HG03159 (cell line): Measurements from ENCODE around the gene PIKFYVE.
"Not testable (repeated sequence)": the region's sequence is repeated elsewhere in the genome, so short reads cannot be mapped to it uniquely, and the experiment has no call there.

Experiments
- ATAC-seq: cut with Tn5 transposase; IDR thresholded peaks from one replicate; pipeline ENCODE4 v1.9.1; 2021; ENCODE audit warnings: mild to moderate bottlenecking, moderate library complexity; ENCODE audit not compliant: unreplicated experiment

PIKFYVE gene, protein sequence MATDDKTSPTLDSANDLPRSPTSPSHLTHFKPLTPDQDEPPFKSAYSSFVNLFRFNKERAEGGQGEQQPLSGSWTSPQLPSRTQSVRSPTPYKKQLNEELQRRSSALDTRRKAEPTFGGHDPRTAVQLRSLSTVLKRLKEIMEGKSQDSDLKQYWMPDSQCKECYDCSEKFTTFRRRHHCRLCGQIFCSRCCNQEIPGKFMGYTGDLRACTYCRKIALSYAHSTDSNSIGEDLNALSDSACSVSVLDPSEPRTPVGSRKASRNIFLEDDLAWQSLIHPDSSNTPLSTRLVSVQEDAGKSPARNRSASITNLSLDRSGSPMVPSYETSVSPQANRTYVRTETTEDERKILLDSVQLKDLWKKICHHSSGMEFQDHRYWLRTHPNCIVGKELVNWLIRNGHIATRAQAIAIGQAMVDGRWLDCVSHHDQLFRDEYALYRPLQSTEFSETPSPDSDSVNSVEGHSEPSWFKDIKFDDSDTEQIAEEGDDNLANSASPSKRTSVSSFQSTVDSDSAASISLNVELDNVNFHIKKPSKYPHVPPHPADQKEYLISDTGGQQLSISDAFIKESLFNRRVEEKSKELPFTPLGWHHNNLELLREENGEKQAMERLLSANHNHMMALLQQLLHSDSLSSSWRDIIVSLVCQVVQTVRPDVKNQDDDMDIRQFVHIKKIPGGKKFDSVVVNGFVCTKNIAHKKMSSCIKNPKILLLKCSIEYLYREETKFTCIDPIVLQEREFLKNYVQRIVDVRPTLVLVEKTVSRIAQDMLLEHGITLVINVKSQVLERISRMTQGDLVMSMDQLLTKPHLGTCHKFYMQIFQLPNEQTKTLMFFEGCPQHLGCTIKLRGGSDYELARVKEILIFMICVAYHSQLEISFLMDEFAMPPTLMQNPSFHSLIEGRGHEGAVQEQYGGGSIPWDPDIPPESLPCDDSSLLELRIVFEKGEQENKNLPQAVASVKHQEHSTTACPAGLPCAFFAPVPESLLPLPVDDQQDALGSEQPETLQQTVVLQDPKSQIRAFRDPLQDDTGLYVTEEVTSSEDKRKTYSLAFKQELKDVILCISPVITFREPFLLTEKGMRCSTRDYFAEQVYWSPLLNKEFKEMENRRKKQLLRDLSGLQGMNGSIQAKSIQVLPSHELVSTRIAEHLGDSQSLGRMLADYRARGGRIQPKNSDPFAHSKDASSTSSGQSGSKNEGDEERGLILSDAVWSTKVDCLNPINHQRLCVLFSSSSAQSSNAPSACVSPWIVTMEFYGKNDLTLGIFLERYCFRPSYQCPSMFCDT (N-terminal part only)

DNA sequence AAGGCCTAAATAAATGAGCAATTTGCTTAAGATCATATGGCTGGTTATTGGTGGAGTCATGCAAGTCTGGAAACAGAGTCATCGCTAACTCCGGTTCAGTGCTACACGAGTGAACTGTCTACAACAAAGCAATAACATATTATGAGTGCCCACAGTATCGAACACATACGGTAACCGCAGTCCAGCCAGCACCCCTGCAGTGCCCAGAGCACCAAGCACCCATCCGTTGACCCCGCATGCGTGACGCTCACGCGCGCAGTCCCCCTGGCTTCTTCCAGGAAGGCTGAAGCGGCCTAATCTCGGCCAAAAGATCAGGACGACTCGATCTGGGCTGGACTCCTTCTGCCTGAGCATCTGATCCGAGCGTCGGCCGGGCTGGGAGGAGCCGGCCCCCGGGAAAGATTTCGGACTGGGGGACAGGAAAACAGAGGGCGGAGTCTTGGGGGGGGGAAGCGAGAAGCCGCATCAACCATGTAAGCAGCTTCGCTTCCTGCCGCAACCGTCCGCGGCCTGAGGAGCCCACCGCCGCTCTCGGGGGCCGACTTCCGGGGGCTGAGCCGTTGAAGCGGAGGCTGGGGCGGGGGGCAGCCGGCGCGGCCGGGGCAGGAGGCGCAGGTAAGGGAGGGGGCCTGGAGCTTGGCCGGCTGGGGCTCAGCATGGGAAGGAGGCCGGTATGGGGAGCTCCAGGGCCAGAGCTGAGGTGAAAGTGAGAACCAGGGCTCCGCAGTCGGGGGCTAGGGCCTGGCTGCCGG, at the start of gene PIKFYVE:
Gene PIKFYVE, plus strand, starts transcription at position 455 of the 752 bp plus-strand sequence. CDS start 5,265 bp downstream, outside the sequence.
- ATAC-seq: peak; percentile 80

DNA sequence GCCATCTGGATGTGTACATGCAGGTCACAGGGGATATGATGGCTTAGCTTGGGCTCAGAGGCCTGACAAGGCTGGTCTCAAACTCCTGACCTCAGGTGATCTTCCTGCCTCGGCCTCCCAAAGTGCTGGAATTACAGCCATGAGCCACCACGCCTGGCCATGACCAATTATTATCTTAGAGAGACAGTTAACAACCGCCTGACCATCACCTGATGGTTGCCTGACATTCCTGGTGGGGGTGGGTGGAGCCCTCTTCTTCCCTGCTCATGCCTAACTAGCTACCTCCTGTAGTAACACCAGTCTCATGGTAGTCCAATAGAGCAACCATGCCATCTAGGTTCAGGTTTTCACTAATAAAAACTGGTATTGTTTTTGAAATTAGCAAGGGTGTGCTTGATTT, 44.2 kb upstream of the PIKFYVE start:
- ATAC-seq: not testable (repeated sequence)

DNA sequence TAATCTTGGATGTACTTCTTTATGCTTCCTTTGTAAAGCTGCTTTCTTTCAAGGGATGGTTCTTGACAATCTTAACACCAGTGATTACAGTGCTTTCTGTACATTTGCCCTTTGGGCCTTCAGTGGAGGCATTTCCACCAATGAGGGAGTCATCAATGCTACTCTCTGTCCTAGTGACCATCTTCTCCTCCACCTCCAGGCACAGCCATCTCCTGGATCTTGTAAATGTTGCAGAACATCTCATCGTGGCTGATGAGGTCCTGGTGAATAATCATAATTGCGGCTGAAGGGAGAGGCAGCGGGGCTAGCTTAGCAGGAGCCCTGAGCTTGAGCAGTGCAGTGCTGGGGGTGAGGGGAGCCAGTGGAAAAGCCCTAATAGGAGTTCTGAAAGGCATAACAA, 43.7 kb upstream of the PIKFYVE start:
- ATAC-seq: no peak

DNA sequence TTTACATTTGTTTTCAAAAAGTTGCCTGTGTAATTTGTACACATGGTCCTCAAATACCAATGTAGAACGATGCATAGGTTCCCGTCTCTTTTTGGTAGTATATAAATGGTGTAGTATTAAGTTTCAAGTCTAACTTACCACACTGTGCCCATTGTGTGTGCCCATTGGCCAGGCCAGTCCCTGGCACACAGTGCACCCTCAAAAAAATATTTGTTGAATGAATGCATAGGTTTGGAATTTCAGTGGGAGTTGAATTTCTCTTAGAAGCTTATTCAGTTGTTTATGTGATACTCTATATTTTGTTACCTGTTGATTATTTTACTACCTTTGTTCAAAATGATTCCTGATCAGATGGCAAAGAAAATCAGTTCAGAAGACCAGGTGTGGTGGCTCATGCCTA, 41.3 kb upstream of the PIKFYVE start:
- no peak for ATAC-seq

DNA sequence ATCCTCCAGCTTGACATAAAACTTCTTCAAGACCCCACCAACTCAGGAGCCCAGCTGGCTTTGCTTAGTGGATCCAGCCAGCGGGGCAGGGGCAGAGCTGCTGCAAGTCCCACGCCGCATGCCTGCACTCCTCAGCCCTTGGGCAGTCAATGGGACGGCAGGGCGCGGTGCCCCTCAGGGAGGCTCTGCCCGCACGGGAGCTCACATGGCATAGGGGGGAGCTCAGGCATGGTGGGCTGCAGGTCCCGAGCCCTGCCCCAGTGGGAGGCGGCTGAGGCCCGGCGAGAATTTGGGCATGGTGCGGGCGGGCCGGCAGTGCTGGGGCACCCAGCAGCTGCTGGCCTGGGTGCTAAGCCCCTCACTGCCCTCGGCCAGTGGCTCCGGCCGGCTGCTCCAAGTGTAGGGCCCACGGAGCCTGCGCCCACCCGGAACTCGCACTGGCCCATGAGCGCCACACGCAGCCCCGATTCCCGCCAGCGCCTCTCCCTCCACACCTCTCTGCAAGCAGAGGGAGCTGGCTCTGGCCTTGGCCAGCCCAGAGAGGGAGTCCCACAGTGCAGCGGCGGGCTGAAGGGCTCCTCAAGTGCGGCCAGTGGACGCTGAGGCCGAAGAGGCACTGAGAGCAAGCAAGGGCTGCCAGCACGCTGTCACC, 38.3 kb upstream of the PIKFYVE start:
- ATAC-seq: no peak

DNA sequence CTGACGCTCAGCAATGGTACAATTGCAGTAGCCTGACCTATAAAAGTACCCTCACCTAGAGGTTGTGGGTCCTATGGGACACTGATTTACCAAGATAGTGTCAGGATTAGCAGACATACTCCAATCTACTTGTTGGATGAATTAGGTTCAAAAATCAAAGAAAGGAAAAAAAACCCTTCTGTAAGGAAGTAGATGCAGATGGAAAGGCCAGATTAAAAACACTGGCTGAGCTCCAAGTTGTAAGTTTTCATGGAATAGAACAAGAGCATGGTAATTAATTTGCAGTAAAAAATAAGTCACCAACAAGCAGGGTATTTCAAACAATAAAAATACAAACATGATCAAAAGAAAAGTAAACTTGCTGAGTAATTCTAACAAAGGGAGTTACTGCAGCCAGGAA, 37.6 kb upstream of the PIKFYVE start:
- ATAC-seq: no peak

DNA sequence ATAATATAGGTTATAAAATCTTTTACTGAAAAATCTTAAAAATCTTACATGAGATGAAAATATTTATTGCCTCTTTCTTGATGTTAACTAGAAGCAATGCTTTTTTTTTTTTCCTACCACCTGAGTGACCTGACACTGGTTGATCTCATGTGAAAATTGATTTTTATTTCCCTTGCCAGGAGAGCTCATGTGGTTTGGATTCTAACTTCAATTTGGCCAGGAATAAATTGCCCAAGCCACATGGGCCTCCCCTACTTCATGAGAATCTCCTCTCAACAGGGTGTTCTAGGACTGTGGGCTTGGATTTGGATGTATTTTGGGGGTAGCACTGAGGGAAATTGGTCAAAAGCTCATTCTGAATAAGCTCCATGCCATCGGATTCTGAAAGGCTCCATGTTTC, 31.3 kb upstream of the PIKFYVE start:
- no peak for ATAC-seq

DNA sequence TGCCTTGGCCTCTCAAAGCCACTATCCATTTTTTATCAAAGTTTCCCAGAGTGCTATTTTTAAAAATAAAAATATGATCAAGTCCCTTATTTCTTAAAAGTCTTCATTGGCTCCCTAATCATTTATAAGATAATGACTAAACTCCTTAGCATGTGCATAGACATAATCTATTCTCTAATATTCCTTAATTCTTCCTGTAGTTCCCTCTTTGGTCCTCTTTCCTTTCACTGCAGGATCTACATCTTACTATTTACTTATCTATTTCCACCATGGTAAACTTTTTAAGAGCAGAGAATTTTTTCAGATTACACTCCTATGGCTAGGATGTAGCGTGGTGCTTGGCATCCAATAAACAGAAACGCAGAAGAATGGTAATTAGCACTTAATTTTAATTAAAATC, 30.2 kb upstream of the PIKFYVE start:
- no peak for ATAC-seq

DNA sequence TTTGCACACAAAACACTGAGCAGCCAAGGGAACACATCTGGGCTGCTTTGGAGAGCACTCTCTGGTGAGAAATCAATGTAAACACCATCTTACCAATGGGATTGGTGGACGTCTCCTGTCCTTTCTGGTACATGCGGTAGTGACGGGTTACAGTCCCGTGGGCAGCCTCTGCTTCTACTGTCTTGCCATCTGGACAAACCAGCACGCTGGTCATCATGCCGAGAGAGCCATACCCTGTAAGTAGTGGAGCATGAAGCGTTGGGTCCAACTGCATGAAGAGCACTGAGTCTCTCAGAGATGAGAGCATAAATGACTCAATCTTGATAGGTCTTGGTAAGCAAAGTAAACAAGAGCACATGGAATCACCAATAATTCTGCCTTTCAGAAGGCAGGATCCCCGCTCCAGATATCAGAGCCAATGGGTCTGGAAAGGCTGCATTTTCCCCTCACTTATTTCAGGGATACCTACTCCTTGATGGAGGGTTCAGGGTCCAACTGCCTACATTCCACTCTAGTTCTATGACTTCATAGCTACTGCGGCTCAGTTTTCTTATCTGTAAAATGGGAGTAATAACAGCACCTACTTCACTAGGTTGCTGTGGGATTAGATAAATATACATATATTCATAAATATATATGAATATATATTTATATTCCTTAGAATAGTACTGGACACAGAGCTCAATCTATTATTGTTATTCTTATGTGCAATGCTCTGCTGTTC, 26.1 kb upstream of the PIKFYVE start:
- no peak for ATAC-seq

DNA sequence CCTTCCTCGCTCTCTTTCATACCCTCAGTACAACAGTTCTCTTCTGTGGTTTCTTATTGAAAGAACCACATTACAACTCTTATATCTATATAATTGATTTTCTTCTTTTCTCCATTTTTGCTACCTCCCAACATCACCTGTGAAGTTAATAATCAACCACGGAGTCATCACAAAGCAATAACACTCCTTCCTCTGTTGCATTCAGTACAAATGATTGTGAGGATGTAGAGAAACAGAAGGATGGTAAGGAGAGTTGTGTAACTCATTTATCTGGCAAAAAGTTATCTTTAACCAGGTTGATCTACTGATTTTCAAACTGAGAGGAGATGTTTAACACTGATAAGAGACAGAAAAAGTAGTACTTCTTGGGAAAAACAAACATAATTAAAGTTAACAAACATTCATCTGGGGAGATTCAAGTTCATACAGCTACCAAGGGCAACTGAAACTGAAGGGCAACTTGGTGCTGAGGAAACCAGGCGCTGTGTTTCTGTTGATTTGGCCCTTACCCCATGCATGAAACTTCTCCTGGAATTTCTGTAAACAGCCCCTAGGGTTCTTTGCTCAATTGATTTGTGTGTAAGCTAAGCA, 25.3 kb upstream of the PIKFYVE start:
- ATAC-seq: no peak

DNA sequence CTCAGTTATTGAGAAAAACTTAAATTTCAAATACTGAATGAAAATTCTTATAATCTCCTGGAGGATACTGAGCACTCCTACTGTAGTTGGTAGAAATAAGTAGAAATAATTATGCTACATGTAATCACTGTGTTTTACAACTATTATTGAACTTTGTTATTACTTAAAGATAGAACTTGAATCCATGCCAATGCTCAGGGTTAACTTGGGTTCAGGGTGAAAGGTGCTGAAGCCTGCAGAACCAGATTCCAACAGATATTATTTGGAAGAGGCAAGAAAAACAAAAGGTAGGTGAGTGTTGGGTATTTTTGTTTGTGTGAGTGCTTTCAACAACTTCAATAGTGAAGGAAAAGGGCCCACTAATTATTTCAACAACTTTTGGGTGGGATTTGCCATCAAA, 21.6 kb upstream of the PIKFYVE start:
- ATAC-seq: no peak

DNA sequence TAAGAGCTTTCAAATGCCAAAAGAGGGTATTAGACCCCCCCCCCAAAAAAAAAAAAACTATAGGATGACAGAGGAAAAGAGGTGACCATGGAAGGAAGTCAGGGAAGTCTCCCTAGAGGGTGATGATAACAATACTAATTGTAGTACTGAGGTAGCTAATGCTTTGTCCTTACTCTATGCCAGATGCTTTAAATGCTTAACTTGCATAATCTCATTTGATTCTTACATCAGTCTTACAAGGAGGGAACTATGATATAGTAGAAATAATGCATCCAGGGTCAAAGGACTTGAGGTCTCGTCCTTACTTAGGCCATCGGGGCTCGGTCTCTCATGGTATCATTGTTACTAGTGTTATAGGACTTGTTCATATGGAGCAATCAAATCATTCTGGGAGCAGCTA, 20.3 kb upstream of the PIKFYVE start:
- no peak for ATAC-seq

DNA sequence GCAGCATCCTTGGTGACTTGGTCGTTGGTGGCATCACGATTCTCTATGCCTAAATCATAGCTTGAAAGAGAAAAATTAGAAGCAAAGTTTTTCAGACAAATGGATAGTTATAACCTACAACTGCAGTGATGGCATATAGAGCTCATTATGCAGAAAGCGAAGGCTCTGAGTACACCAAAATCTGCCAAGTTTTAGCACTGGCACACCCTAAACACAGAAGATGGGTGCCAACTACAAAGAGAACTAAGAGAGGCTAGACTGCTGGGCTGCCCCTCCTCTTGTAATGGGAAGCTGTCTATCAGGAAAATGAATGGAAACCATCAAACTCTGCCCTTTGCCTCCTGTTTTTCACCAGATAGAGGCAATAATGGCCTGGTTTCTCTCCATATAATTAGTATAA, 17.5 kb upstream of the PIKFYVE start:
- no peak for ATAC-seq

DNA sequence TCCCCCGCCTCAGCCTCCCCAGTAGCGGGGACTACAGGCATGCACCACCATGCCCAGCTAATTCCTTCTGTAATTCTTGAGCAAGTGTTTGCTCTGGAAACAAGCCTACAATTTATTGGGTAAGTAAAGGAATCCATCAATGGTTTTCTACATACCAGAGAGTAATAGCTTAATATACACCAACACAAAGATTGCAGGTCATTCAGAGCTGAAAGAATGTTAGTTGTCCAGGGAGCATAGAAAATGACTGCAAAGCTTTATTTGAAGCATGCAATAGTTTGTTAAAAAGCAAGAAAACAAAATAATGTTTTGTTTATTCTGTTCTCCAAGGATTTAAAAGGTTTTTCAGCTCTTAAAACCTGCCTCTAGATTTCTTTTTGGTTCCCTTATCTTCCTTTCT, 16.8 kb upstream of the PIKFYVE start:
- ATAC-seq: no peak

DNA sequence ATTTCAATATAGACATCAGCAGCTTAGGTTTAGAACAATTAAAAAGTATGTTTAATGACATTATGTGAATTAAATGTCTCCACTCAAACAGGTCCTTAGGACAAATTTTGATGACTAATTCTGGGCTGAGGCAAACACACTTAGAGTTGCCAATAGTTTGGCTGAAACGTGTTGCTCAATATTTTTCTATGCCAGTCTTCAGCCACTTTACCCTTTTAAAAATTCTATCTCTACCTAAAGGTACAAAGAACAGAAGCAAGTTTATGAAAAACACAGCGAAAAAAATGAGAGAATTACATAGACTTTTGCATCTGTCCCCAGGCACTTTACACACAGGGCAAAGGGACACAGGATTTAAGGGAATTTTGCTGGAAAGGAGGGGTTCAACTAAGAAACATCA, 15.7 kb upstream of the PIKFYVE start:
- ATAC-seq: no peak

DNA sequence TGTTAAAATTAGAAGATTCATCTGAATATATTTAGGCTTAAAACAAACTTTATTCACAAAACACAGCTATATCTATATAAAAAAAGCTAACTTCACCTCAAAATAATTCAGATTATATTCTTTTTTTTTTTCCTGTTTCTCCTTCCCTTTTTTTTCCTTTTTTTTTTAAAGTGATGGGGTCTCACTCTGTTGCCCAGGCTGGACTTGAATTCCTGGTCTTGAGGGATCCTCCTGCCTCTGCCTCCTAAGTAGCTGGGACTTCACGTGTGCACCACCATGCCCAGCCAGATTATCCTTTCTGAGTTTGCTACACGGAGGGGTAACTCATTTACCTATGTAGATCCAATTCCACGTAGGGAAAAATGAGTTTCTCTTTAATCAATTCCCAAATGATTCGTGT, 15.0 kb upstream of the PIKFYVE start:
- no peak for ATAC-seq

DNA sequence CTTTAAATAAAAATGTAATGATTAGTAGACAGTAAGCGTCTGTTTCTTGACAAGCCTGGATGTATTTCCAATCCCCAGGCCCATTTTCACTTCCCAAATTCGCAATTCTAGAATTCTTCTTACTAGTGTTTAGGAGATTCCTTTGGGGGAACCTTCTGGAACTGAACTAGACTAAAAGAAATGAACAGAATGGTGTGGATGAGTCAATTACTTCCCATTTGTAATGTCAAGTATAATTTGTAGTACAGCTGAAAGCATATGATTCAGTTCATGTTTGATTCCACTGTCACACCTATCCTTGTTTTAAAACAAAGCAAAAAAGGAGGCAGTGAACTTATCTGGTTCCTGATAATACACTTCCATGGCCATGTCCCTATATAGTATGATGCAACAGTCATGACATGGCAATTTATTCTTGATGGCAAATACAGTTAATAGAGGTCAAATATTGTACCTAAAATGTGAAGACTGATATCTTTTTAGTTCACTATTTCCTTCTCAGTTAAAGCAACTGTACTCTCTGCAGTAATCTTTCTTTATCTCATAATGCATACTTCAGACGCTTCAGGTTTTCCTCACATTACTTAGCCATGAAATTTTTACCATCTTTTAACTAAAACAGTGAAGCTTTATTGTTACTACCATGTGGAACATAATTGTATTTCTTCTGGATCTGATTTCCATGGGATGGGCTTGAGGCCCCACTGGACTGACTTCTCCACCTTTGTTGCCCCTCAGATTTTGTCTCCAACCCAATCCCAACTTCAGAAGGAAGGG, 13.2 kb upstream of the PIKFYVE start:
- no peak for ATAC-seq

DNA sequence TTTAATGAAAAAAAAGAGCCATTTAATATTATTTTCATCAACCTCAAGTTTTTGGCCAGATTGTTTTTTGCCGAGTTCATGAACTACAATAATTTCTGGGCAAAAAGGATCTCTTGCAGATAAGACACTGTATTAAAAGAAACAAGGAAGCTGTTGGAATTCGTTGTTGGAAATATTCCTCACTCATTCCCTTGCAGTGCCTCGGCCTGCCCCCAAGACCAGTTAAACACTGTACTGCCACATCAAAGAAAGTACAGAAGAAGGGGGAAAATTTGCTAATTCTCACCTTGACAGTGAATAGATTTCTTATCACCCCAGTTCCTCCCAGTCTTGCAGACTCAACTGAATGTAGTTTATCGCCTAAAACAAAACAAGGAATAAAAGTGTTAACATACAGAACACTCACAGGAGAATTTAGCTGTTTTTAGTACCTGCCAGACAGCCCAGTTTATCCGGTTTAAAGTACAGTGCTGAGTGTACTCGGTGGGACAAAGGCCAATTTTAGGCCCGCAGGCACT, 12.4 kb upstream of the PIKFYVE start:
- ATAC-seq: no peak
